Naive B cell (primary cell): Measurements from ENCODE around the gene CENPK. TPM values are rescaled to one million over a fixed set of nuclear protein-coding genes. Genes with fewer than 3 reads are reported as not detected.

Experiments used
- polyA plus RNA-seq, 6 donors: library from polyadenylated mRNA; unstranded; fragments of 300-500 nt; fragmentation: Illumina TruSeq; gene quantifications; one replicate each; pipeline ENCODE4 v1.2.3, GENCODE V29; 2021; ENCODE audit warnings: low read depth in 6 of 6

The CENPK gene
- polyA plus RNA-seq, 6 donors from 2014 or later: 5.7 to 13.3 (median 10.8) TPM

Other genes with a start within 250 kb of the CENPK start
- under 1 TPM; 0.19 to 0.80 (median 0.48) TPM for gene ADAMTS6, start 81.2 kb downstream of the CENPK start, polyA plus RNA-seq
- 10 to 100 TPM; 18.2 to 32.7 (median 25.9) TPM for gene PPWD1, start 128 bp upstream of the CENPK start, polyA plus RNA-seq
- 10 to 100 TPM; 16.0 to 21.5 (median 18.6) TPM for gene TRIM23, start 61.2 kb upstream of the CENPK start, polyA plus RNA-seq
- gene SHLD3, start 61.9 kb upstream of the CENPK start, polyA plus RNA-seq: 1 to 10 TPM; 3.6 to 8.8 (median 5.5) TPM
- 10 to 100 TPM; 16.2 to 21.7 (median 18.4) TPM for gene TRAPPC13, start 61.9 kb upstream of the CENPK start, polyA plus RNA-seq
- 1 to 10 TPM; 1.9 to 4.3 (median 3.2) TPM for gene SGTB, start 158.9 kb upstream of the CENPK start, polyA plus RNA-seq
- gene NLN, start 159.0 kb upstream of the CENPK start, polyA plus RNA-seq: 1 to 10 TPM; 1.9 to 7.3 (median 4.1) TPM